Measurements from ENCODE around the gene ST3GAL3. TPM values are rescaled to one million over a fixed set of nuclear protein-coding genes. Genes with fewer than 3 reads are reported as not detected.
A peak's percentile ranks its signal among the peaks of the same experiment; 100 is the strongest.

The ST3GAL3 gene
- total RNA-seq, 1 experiment from 2014 or later = 26.0 TPM

DNA sequence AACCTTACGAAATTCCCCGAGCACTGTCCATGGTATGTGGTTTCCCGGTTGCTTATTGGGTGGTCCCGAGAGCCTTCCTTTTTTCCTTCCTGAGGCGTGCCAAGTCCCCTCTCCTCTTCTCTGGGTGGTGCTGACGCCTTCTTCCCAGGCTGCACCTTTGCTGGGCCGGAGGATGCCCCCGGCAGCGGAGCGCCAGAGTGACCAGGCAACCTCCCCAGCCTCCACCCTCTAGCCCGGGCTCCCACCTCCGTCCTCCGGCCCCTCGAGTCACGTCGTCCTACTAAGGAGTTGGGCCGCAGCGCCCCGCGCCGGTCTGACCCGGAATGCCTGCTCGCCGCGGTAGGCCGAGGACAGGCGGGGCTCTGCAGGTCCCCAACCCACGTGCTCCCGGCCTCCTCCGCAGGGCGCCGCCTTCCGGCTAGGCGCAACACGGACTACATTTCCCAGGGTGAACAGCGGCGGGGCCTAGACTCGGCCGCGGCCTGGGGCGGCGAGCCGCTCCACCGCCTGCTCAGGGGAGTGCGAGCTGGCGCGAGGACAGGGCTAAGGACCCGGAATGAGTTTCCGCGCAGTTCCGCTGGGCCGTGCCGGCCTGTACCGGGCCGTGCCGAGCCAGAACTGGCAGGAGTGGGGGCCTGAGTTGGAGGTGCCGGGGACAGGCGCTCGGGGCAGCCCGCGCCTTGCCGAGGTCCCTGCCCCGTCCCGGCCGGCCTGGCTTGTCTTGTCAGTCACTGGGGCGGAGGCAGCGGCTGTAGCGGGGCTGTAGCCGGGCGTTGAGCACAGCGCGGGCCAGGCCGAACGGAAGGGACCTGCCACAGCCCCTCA lies 239.1 kb downstream of the ST3GAL3 start, which contains the start of gene IPO13:
IPO13 (plus strand) TSS at position 715 of the 825 bp plus-strand sequence. CDS start 651 bp downstream, outside the sequence.
- in situ Hi-C loops (cut with HindIII; ENCODE audit: low pct_unique_long_range_greater_than_20kb, low sequenced_read_pairs) (loop anchor here (25.0 kb wide), 1 partner anchor 184 kb away; no protein-coding TSS in a partner anchor), intact Hi-C loops (cut with micrococcal nuclease; ENCODE audit: unreplicated experiment) (no loop called here)
- H3K27me3 ChIP-seq (ENCODE audit: control insufficient read depth, insufficient read depth, low read length) = no peaks in the 10 kb centered on the region
- ATAC-seq (peak; percentile 98), DNase-seq (ENCODE audit: low read depth, low spot score) (peak; percentile 83)
- peak; percentile 70; the same call in 1 of the 2 replicates for TF ChIP-seq SIN3A (IDR thresholded peaks at IDR 0.05; ENCODE audit: borderline replicate concordance, insufficient read depth, low read depth, low read length)
- TF ChIP-seq, protein P1, sequence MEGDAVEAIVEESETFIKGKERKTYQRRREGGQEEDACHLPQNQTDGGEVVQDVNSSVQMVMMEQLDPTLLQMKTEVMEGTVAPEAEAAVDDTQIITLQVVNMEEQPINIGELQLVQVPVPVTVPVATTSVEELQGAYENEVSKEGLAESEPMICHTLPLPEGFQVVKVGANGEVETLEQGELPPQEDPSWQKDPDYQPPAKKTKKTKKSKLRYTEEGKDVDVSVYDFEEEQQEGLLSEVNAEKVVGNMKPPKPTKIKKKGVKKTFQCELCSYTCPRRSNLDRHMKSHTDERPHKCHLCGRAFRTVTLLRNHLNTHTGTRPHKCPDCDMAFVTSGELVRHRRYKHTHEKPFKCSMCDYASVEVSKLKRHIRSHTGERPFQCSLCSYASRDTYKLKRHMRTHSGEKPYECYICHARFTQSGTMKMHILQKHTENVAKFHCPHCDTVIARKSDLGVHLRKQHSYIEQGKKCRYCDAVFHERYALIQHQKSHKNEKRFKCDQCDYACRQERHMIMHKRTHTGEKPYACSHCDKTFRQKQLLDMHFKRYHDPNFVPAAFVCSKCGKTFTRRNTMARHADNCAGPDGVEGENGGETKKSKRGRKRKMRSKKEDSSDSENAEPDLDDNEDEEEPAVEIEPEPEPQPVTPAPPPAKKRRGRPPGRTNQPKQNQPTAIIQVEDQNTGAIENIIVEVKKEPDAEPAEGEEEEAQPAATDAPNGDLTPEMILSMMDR (IDR thresholded peaks at IDR 0.05) = peak; percentile 86
- no peak for TF ChIP-seq TCF7L2 (IDR thresholded peaks at IDR 0.05; ENCODE audit: low read depth, low read length)
- peak; percentile 78 to 89 for TF ChIP-seq REST (IDR thresholded peaks at IDR 0.05; ENCODE audit: insufficient read depth in 1 of 2, low read depth in 2 of 2, low read length in 1 of 2)
- TF ChIP-seq POLR2AphosphoS5 (IDR thresholded peaks at IDR 0.05; ENCODE audit: low read depth, low read length) = peak; percentile 43; the same call in 1 of the 2 replicates
- CTCF ChIA-PET = interaction anchor here (2.2 to 2.4 kb wide), 2 partner anchors 12 to 183 kb away, joined by 9 to 10 read pairs; no protein-coding TSS in a partner anchor
- BruUV-seq (replicated peaks) = no TSS peak
- POLR2A ChIA-PET = no interaction called here
- no peaks in the 10 kb centered on the region for H3K9me3 ChIP-seq (ENCODE audit: control insufficient read depth, insufficient read depth, low read depth, low read length)
- H3K4me1 ChIP-seq (ENCODE audit: control insufficient read depth, insufficient read depth, low read length) = peaks cover 16% of the 10 kb centered on the region
- H3K4me3 ChIP-seq (ENCODE audit: low read depth in 2 of 2, low read length in 2 of 2) = peak within 1 kb of the TSS; percentile 79 to 88
- peak within 1 kb of the TSS; percentile 96 for H3K27ac ChIP-seq (ENCODE audit: low read length)
- H3K36me3 ChIP-seq (ENCODE audit: control insufficient read depth, insufficient read depth, low read length) = peaks cover 4% of the 10 kb centered on the region; the same call in 1 of the 2 replicates

DNA sequence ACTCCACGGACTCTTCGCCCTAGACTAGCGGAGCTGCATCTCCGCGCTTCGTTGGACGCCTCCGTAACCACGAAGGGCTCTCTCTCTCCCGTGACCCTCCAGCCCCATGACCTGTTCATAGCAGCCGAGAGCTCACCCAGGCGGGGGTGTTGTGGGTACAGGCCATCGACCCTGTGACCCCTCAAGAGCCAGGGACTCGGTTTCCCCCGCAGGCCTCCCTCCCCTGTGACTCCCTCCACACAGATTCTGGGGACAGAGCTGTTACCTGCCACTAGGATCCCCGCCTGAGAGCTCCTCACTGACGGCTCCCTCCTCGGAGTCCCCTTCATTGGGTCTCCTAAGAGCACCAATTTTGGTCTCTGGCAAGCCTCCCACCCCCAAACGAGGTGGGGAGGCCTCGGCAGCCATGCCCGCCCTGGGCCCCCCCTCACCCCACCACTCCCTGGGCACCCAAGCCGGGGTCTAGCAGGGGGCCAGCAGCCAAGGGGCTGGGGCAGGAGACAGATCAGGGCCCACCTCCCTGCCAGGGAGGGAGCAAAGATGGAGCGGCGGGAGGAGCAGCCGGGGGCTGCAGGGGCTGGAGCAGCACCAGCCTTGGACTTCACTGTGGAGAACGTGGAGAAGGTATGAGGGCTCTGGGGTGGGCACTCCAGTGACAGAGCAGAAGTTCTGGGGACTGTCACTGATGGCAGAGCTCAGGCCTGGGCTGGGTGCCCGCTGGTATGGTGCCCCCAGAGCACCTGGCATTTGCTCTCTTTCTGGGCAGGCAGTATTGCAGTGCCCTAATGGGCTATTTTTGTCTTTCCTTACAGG lies 239.9 kb downstream of the ST3GAL3 start:
- Histone ChIP-seq H3K27ac (ENCODE audit: low read length) (peak overlapping the region; percentile 96), H3K9me3 (ENCODE audit: control insufficient read depth, insufficient read depth, low read depth, low read length) (no peaks in the 10 kb centered on the region), H3K27me3 (ENCODE audit: control insufficient read depth, insufficient read depth, low read length) (no peaks in the 10 kb centered on the region), H3K4me1 (ENCODE audit: control insufficient read depth, insufficient read depth, low read length) (peaks cover 16% of the 10 kb centered on the region), H3K4me3 (ENCODE audit: low read depth in 2 of 2, low read length in 2 of 2) (peak overlapping the region; percentile 79 to 88), H3K36me3 (ENCODE audit: control insufficient read depth, insufficient read depth, low read length) (peaks cover 4% of the 10 kb centered on the region; the same call in 1 of the 2 replicates)
- intact Hi-C loops (cut with micrococcal nuclease; ENCODE audit: unreplicated experiment) = no loop called here
- BruUV-seq (replicated peaks) = TSS peak; percentile 70
- peak; percentile 43 for ATAC-seq
- POLR2A ChIA-PET = no interaction called here
- no peak for DNase-seq (ENCODE audit: low read depth, low spot score)
- TF ChIP-seq POLR2AphosphoS5 (IDR thresholded peaks at IDR 0.05; ENCODE audit: low read depth, low read length) (no peak), SIN3A (IDR thresholded peaks at IDR 0.05; ENCODE audit: borderline replicate concordance, insufficient read depth, low read depth, low read length) (no peak), TCF7L2 (IDR thresholded peaks at IDR 0.05; ENCODE audit: low read depth, low read length) (no peak), REST (IDR thresholded peaks at IDR 0.05; ENCODE audit: insufficient read depth in 1 of 2, low read depth in 2 of 2, low read length in 1 of 2) (no peak)
- TF ChIP-seq, protein P1 (IDR thresholded peaks at IDR 0.05) = no peak
- CTCF ChIA-PET = interaction anchor here (2.2 kb wide), 1 partner anchor 184 kb away, joined by 10 read pairs; no protein-coding TSS in a partner anchor
- in situ Hi-C loops (cut with HindIII; ENCODE audit: low pct_unique_long_range_greater_than_20kb, low sequenced_read_pairs) = loop anchor here (25.0 kb wide), 1 partner anchor 185 kb away; no protein-coding TSS in a partner anchor
